ENCODE measurements around the gene TEX10.
A peak's percentile ranks its signal among the peaks of the same experiment; 100 is the strongest.
"Not testable (repeated sequence)": the region's sequence is repeated elsewhere in the genome, so short reads cannot be mapped to it uniquely, and the experiment has no call there.

TEX10 gene

DNA sequence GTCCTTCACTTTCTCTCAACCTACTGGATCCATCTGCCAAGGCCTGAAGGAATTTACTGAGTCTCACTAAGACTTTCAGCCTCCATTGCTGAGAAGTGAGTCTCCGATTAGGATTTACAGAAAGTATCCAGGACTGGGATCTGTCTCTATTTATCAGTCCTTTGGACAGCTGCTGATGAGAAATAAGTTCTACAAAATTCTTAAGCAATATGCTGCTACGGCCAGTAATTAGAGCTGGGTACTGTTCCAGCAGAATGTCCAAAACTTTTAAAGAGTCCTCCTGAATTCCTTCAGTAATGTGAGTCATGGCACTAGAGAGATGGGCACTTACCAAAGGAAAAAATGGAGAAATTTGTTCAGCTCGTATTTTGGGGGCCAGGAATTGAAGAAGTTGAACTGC lies 5.9 kb downstream of the TEX10 start:
- DNase-seq, result no peak

DNA sequence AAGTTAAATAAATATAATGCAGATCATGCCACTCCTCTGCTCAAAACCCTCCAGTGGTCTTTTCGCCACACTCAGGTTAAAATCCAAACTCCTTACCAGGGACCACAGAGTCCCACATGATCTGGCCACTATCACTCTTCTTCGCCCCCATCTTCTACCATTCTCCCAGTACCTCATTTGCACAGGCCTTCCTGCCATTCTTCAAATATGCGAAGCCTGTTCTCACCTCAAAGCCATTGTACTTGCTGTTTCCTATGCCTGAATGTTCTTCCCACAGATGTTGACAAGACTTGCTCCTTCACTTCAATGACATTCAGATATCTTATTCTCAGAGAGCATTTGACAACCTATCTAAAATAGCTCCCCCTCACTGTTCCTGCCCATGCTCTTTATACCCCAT lies 10.9 kb downstream of the TEX10 start:
- no peak for DNase-seq

DNA sequence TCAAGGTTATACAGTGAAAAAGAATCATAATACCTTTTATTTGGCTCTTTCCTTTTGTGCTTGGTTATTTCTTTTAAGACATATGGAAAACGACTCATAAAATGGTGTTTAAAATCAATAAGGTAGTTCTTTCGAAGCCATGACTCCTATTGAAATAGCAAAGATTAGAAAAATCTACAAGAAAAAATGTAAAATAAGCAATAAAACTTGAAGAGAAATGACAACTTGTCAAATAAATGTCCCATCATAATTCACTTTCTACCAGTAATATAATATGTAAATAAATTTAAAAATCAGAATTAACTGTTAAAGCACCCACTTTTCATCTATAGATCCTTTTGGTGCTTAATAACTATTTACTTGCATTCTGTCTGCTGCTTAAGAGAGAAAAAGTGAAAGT lies 12.5 kb downstream of the TEX10 start:
- no peak for DNase-seq

DNA sequence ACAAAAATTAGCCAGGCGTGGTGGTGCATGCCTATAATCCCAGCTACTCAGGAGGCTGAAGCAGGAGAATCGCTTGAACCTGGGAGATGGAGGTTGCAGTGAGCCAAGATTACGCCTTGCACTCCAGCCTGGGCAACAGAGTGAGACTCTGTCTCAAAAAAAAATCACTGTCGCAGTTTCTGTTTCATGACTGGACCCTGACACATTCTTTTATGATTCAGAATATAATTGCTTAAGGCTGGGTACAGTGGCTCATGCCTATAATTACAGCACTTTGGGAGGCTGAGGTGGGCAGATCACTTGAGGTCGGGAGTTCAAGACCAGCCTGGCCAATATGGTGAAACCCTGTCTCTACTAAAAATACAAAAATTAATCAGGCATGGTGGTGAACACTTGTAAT lies 14.0 kb downstream of the TEX10 start:
- not testable (repeated sequence) for DNase-seq

DNA sequence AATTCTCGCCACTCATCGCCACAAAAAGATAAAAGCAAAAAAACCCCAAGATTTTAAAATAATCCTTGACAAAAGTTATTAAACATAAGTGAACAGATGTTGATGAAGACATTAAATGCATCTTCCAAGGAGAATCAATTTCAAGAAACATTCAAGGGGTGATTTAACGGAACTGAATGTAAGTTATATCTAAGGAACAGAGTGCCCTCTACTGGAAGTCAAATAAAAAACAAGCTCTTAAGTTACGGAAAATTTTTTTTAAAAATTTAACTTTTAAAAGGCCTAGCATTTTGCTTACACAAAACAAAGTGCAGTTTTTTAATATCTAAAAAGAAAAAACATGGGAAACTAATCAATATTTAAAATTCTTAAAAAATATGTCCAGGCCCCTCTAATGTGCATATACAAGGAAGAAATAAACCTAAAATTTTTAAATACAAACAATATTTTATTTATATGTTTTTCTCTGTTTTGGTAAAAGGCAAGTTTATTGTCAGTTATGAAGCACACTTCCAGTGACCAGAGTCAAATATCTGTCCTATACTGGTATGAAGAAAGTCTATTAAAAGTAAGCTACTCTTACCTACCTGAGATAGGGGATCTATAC lies 28.0 kb downstream of the TEX10 start:
- no peak for DNase-seq

DNA sequence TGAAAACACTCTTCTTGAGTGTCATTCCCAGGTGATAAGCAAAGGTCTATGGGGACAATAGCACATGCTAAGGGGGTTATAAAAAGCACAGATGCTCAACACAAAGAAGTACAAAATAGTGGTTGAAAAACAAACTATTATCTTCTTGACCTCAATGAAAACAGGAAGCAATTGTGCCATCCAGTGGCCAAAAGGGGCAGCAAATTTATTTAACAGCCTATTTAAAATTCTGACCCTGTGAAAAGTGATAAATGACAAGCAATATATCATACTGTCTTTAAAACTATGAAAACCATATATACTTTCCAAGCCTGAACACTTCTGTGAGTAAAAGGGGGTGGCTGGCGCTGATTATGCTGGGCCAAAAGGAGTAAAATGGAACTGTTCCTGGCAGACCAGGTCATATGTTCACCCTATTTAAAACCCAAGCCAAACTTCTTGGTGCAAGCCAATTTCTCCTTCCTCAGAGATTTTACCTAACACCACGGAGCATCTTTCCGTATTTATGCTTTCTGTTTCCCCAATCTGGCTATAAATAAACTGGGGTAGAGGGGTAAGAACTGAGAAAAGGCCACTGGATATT lies 29.7 kb downstream of the TEX10 start:
- DNase-seq, result peak in 1 of 2 experiments; percentile 22

DNA sequence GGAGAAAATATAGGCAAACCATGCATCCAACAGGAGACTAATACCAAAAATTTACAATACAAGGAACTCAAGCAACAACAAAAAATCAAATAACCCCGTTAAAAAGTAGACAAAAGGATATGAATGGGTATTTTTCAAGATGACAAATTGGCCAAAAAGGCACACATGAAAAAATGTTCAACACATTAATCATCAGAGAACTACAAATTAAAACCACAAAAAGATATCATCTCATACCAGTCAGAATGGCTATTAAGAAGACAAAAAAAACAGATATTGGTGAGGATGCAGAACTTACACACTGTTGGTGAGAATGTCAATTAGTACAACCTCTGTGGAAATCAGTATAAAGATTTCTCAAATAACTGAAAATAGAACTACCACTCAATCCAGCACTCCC lies 35.0 kb downstream of the TEX10 start:
- no peak for DNase-seq

DNA sequence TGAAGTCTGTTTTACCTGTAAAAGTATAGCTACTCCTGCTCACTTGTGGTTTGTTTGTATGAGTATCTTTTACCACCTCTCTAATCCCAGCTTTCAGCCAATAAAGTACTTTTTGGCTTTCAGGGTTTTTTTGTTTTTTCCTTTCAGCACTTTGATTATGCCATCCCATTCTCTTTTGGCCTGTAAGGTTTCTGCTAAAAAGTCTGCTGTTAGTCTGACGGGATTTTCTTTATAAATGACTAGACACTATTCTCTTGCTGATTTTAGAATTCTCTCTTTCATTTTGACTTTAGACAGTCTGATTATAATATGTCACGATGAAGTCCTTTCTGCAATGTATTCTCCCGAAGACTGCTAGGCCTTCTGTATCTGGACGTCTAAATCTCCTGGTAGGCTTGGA lies 37.2 kb downstream of the TEX10 start:
- DNase-seq, result no peak

DNA sequence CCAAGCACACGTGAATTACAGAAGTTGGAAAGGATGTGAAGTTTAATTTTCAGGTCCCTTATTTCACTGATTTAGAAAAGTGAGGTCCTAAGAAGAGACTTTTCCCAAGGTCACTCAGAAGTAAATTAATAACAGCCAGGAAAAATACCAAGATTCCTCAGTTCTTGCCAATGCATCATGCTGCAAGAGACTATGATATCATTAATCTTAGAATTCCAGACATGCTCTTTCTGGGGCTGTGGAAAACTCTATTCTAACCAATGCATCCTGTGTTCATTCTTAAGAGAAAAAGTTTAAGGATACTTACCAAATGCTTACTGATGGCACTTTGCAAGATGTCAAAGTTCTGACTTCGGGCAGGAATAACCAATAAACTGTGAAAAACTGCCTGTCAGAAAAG lies 42.8 kb downstream of the TEX10 start:
- DNase-seq, result no peak

DNA sequence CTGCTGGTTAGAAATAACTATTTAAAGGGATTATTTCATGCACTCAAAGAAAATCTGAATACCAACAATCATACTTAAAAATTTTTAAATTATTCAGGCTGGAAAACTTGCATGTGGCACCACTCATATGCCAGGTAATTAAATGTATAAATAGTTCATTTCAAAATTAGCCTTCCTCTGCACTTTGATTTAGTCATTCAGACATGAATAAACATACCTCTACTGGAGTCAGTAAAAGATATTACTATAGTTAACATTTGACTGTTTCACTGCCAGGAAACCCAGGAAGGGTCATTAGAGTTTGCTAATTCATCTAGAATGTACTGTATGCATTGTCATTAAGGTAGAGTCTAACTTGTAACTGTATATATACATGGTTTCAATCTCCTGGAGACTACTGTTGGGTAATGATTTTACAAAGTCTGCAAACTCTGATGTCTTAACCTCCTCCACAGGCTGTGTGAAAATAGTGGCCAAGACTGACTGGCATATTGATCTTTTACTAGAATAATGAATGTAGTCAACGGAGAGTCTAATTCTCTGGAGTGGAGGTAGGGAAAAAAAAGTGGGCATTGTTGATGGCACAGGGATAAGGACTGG lies 43.7 kb downstream of the TEX10 start:
- DNase-seq, result no peak

DNA sequence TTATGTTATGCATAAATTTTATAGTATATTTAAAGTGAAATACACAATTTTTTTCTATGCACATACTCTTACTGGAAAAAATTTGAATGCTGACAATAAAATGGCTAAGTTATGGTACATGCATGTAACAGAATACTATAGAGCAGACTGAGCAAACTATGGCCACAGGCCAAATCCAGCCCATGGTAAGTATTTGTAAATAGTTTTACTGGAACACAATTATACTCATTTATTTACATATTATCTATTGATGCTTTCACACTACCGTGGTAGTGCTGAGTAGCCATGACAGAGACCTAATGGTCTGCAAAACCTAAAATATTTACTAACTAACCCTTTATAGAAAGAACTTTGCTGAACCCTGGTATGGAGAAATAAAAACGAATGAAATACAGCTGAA lies 45.7 kb downstream of the TEX10 start:
- DNase-seq, result no peak

DNA sequence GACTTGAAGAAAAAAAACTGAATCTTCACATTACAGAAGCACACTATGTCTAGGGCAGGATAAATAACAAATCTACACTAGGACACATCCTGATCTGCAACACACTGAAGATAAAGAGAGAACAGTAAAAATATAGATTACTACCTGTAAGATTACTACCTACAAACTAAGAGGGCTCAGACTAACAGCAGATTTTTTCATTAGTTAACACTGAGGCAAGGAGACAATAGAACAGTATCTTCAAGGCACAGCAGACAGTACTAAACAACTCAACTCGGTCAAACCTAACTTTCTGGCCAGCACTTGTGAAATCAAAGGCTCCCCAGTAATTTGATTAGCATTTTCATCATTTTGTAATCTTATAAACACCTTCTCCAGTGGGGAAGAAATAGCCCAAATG lies 46.5 kb downstream of the TEX10 start:
- DNase-seq, result no peak

DNA sequence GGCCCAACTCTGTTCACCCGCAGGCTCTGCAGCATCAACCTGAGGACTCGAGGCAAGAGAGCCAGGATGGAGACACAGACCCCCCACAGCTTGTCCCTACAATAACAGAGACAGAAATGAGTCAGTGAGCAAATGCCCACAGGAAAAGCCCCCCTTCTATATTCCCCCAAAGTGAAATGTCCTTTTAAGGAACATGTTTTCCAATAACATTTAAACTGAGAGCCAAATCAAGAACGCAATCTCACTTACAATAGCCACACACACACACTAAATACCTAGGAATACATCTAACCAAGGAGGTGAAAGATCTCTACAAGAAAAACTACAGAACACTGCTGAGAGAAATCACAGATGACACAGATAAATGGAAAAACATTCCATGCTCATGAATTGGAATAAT lies 49.0 kb downstream of the TEX10 start:
- DNase-seq, result no peak

DNA sequence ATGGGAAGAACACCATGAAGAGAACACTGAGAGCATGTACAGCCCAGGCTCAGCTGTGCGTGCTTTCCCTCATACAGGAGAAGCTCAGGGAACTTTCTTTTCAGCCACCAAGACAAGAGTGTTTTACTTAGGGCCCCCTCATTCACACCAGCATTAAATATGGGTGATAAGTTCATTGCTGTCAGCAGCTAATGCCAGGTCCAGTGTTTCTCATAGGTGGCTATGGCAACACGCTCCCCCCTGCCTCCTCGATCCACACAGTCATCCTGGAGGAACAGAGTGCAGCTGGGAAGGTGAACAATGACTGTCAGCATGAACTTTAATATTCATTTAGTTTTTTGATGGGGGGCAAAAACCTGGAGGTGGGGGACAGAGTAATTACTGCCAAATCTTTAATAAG lies 54.4 kb downstream of the TEX10 start:
- DNase-seq, result no peak

DNA sequence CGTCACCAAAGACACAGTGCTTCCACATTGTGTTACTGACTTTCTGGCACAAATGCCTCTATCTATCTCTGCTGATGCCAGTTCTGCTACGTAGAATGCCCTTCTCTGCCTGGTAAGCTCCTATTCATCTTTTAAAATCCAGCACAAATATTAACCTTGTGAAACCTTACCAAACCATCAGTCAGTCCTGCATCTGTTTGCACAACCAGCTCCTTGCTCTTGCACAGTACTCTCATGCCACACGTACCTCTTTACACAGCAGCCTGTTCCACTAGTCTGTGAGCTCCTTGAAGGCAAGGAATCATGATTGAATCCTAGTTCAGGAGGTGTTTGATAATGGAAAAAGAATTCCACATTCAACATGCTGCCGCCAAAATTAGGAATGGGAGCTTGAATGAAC lies 56.3 kb downstream of the TEX10 start:
- DNase-seq, result no peak

DNA sequence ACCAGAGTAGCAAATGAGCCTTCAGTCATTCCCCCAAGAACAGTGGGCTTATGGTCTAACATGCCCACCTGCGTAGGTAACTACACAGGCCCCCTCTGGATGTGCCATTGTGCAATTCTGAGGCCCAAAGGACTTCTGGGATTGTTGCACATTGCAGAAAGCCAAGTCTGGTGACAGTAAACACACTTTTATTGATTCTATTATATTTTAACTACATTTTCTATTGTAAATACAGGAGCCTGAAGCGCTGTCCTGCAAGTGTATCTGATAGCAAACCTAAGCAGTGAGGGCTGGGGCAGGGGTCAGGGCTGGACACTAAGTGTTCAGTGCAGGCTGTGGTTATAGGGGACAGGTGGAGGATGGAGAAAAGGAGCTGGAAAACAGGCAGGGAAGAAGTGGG lies 57.5 kb downstream of the TEX10 start:
- no peak for DNase-seq

DNA sequence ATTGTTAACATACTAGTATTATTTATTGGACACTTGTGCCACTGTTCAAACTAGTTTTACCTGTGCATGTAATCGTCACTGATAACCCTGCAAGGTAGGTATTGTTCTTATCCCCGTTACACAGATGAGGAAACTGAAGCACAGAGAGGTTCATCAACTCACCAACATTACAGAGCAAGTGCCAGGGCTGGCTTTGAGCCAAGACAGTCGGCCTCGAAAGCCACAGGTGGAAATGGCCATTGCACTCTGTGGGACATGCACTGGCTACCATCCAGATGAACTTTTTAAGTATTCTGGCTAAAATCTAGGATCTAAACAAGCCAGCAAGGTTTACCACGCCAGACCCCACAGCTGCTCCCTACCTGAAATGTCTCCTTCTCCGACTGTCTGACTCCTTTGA lies 57.9 kb downstream of the TEX10 start:
- no peak for DNase-seq

DNA sequence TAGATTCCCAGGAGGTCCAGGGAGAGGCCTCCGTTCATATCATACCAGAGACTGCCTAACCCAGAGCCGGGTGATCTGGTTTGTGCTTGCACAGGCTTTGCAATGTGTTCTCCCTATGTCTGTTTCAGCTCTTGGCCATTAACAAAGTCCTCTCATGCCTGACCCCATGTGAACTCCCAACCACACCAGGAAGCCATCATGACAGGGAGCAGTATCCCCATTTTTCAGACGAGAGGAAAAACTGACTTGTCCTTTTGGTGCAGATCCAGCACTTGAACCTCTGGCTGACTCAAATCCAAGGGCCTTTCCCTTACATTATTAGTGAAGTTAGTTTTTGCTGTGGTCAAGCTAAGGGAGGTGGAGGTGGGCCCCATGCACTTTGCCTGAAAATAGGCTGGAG lies 58.4 kb downstream of the TEX10 start:
- no peak for DNase-seq

DNA sequence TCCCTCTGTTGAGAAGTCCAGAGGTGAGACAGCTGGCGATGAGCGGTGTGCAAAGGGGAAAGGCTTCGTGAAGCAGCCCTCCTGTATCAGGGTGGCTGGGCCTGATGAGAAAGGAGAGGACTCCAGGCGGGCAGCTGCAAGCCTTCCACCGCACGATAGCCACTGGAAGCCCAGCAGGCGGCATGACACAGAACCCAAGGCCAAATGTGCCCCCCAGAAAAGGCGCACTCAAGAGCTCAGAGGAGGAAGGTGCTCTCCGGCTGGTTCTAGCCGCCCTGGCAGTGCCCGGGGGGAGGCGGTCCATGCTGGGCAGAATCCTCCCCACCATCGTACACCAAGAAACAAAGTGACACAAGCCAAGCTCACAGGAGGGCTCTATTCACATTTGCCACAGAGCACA lies 60.3 kb downstream of the TEX10 start:
- no peak for DNase-seq

DNA sequence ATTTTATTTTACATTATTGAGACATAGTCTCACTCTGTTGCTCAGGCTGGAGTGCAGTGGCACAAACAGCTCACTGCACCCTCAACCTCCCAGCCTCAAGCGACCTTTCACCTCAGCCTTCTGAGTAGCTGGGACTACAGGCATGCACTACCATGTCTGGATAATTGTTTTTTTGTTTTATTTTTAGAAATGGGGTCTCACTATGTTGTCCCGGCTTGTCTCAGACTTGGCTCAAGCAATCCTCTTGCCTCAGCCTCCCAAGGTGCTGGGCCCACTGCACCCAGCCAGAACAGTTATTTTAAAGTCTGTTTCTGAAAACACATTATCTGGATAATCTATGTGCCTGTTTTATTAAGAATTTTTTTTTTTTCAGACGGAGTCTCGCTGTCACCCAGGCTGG lies 62.0 kb downstream of the TEX10 start:
- DNase-seq, result no peak

DNA sequence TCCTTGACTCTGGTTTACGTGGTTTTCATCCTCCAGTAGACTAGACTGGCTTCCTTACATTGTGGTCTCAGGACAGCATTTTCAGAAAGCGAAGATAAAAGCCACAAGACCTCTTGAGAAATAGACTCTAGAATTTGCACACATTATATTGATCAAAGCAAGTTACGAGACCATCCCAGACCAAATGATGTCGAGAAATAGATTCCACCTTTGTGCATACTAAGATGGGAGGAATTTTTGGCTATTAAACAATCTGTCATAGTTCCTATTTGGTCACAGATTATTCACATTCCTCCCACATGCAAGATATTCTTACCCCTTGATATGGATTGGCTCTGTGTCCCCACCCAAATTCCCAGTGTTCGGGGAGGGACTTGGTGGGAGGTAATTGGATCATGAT lies 65.6 kb downstream of the TEX10 start:
- DNase-seq, result no peak

DNA sequence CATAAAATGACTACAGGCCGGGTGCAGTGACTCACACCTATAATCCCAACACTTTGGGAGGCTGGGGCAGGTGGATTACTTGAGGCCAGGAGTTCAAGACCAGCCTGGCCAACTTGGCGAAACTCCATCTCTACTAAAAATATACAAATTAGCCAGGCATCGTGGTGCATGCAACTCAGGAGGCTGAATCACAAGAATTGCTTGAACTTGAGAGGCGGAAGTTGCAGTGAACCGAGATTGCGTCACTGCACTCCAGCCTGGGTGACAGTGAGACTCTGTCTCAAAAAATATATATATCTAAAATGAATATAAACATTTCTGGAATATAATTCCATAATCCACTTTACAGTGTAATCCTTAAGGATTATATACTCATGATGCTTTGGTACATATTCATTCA lies 66.5 kb downstream of the TEX10 start:
- DNase-seq, result no peak

DNA sequence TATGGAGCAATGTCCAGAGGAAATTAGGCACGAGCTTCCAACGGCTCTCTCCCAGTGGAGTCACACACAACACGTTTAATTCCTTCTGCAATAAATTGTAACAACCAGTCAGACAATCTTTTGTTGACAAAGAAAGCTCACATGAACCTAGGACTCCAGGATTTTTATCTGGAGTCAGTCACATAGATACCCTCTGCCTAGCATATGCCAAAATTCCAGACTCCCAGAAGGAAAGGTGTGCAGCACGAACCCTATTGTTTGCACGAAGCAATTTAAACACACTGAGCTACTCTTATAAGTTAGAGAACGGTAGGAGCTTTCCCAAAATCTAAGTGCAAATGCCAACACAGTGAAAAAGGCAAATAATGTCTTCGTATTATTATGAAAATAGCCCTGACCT lies 67.1 kb downstream of the TEX10 start:
- DNase-seq, result no peak

DNA sequence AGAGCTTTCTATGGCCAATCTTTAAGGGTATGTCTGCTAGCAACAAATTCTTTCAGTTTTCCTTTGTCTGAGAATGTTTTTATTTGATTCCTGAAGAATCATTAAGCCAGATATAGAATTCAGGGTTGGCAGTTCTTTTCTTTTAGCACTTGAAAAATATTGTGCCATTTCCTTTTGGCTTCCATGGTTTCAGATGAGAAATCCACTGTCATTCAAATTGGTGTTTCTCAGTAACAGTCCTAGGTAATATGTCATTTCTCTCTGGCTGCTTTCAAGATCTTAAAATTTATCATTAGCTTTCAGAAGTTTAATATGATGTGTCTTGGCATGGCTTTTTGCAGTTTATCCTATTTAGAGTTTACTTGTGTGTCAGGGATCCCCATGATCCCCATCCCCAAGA lies 67.7 kb downstream of the TEX10 start:
- DNase-seq, result no peak

DNA sequence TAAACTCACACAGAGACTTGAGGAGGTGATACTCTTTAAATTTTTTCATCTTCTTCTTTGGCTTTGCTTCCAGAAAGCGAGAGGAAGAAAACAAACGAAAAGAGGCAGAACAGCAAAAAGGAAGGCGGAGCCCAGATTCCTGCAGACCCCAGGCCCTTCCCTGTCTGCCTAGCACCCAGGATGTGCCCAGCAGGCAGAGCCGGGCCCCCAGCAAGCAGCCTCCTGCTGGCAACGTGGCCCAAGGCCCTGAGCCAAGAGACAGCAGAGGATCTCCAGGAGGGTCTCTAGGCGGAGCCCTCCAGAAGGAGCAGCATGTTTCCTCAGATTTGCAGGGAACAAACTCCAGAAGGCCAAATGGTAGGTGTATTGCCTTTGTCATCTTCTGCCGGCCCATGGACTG lies 68.5 kb downstream of the TEX10 start:
- DNase-seq, result no peak

Data from activated CD4-positive, alpha-beta T cell treated with anti-CD3 and anti-CD28 coated beads, Interleukin-2, amount 50 U/mL, for 48 hours (primary cell).